ENCODE results near the gene KLHL18. TPM values are rescaled to one million over a fixed set of nuclear protein-coding genes. Genes with fewer than 3 reads are reported as not detected.

KLHL18 gene
- total RNA-seq, 1 donor from 2014 or later: 36.1 TPM

DNA sequence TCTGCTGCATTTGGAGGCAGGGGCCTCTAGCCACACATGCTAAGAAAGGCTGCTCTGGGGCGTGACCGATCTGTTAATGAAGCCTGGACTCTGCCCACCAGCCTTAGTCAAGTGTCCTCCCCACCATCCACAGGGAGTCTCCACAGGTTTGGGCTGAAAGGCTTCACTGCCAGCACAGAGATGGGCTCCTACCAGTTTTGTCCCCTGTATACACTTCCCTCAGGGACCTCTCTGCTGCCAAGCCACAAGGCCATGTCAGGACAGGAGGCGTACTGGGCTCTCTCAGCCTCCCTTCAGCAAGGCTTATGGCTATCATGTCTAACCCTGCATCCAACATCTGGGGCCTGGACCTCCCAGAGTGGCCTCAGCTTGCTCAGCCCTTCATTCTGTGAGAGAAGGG lies 23.6 kb upstream of the KLHL18 start:
- DNase-seq (ENCODE audit: low read depth, low spot score): no peak
- H3K36me3 Mint-ChIP-seq (ENCODE audit: low read depth): no peaks in the 10 kb centered on the region
- no peaks in the 10 kb centered on the region for H3K27me3 Mint-ChIP-seq (ENCODE audit: low read depth)
- H3K4me3 Mint-ChIP-seq: no peak overlapping the region
- H3K27ac Mint-ChIP-seq (ENCODE audit: unreplicated experiment): no peak overlapping the region
- TF ChIP-seq CTCF (conservative IDR thresholded peaks at IDR 0.05): no peak
- no peaks in the 10 kb centered on the region for H3K9me3 Mint-ChIP-seq
- peaks cover 3% of the 10 kb centered on the region for H3K4me1 Mint-ChIP-seq

GRCh38 chr3:47260605-47261004 lies 22.1 kb upstream of the KLHL18 start:
- H3K4me3 Mint-ChIP-seq: no peak overlapping the region
- no peaks in the 10 kb centered on the region for H3K27me3 Mint-ChIP-seq (ENCODE audit: low read depth)
- no peaks in the 10 kb centered on the region for H3K9me3 Mint-ChIP-seq
- H3K4me1 Mint-ChIP-seq: peaks cover 3% of the 10 kb centered on the region
- no peak for TF ChIP-seq CTCF (conservative IDR thresholded peaks at IDR 0.05)
- no peak for DNase-seq (ENCODE audit: low read depth, low spot score)
- no peaks in the 10 kb centered on the region for H3K36me3 Mint-ChIP-seq (ENCODE audit: low read depth)
- H3K27ac Mint-ChIP-seq (ENCODE audit: unreplicated experiment): no peak overlapping the region

DNA sequence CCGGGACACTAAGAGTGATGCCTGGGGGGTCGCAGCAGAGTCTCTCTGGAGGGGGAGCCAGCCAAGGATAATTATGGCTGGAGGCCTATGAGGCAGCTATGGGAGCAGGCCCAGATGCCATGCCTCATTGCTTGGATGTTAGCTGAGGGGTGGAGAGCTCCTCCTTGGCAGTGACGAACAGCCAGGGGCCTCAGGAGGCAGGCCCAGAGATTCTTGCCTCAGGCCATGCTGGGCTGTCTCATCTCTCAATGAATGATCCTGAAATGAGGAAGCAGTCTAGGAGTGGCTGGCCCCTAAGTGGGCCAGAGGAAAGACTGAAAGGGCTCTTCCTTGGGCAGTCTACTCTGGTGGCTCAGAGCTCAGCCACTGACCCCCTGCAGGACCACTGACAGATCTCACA lies 21.4 kb upstream of the KLHL18 start:
- TF ChIP-seq CTCF (conservative IDR thresholded peaks at IDR 0.05): no peak
- Mint-ChIP-seq H3K4me1 (peaks cover 3% of the 10 kb centered on the region), H3K27me3 (ENCODE audit: low read depth) (no peaks in the 10 kb centered on the region), H3K27ac (ENCODE audit: unreplicated experiment) (no peak overlapping the region), H3K4me3 (no peak overlapping the region), H3K36me3 (ENCODE audit: low read depth) (no peaks in the 10 kb centered on the region), H3K9me3 (no peaks in the 10 kb centered on the region)
- no peak for DNase-seq (ENCODE audit: low read depth, low spot score)

DNA sequence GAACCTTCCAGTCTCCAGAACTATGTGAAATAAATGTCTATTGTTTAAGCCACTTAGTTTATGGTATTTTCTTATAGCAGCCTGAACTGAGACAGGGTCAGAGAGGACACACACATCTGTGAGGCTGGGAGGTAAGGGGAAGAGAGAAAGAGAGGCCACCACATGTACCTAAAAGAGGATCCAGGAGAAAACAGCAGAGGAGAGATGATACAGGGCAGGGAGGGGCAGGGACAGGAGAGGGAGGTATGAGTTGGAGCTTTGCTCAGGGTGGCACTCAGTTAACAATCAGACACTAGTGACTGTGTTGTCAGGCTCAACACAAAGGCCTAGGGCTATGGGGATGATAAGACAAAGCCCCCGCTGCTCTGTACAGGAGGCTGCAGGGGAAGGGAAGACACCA lies 17.7 kb upstream of the KLHL18 start:
- no peak for TF ChIP-seq CTCF (conservative IDR thresholded peaks at IDR 0.05)
- no peak overlapping the region for H3K4me3 Mint-ChIP-seq
- H3K4me1 Mint-ChIP-seq: no peaks in the 10 kb centered on the region
- no peaks in the 10 kb centered on the region for H3K36me3 Mint-ChIP-seq (ENCODE audit: low read depth)
- H3K27me3 Mint-ChIP-seq (ENCODE audit: low read depth): no peaks in the 10 kb centered on the region
- peak overlapping the region; percentile 43 for H3K27ac Mint-ChIP-seq (ENCODE audit: unreplicated experiment)
- no peaks in the 10 kb centered on the region for H3K9me3 Mint-ChIP-seq
- DNase-seq (ENCODE audit: low read depth, low spot score): no peak

- H3K27ac Mint-ChIP-seq (ENCODE audit: unreplicated experiment): no peak overlapping the region
- no peaks in the 10 kb centered on the region for H3K36me3 Mint-ChIP-seq (ENCODE audit: low read depth)
- DNase-seq (ENCODE audit: low read depth, low spot score): no peak
- no peaks in the 10 kb centered on the region for H3K4me1 Mint-ChIP-seq
- no peaks in the 10 kb centered on the region for H3K9me3 Mint-ChIP-seq
- no peak for TF ChIP-seq CTCF (conservative IDR thresholded peaks at IDR 0.05)
- no peaks in the 10 kb centered on the region for H3K27me3 Mint-ChIP-seq (ENCODE audit: low read depth)
- H3K4me3 Mint-ChIP-seq: no peak overlapping the region
These were observed 16.9 kb upstream of the KLHL18 start for GRCh38 chr3:47265725-47266428.

Data from neural crest cell (in vitro differentiated cells).